NCI-H510A (cell line): ENCODE data around the gene TMUB1.

Experiments used
- DNase-seq: peaks from one replicate; lab custom pipeline; 2025; lab: John Stamatoyannopoulos, UW

Gene TMUB1

GRCh38 chr7:151121380-151122170 is 38.3 kb upstream of the TMUB1 start:
- DNase-seq, result no peak

GRCh38 chr7:151120896-151121295 is 37.6 kb upstream of the TMUB1 start:
- no peak for DNase-seq

DNA sequence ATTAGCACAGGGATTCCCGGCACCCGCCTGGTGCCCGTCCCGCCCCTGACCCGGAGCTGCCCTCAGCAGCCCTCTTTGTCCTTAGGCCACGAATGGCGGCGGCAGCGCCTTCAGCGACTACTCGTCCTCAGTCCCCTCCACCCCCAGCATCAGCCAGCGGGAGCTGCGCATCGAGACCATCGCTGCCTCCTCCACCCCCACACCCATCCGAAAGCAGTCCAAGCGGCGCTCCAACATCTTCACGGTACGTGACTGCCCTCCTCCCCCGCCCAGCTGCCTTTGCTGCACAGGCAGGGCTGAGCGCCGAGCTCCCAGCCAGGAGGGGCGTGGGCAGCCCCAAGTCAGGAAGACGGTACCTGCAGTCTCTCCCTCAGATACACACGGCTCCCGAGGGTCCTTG is 36.6 kb upstream of the TMUB1 start:
- DNase-seq, result no peak

DNA sequence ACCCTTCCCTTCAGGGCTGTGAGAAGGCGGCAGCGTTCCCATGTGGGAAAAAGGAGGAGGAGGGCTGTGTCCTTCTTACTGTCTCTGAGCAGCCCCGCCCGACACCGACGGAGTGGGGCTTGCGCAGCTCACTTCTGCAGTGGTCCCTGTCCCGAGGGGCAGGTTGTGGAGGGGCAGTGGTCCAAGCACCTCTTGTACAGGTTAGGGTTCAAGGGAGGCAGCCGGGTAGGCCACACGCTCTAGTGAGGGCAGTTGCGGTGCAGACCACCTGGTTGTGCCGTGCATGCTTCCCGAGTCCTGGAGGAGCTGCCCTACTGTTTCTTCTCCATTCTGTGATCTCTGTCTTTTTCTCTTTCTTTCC is 35.7 kb upstream of the TMUB1 start:
- no peak for DNase-seq

- DNase-seq, result no peak
These were observed 35.1 kb upstream of the TMUB1 start for GRCh38 chr7:151118108-151119054.

DNA sequence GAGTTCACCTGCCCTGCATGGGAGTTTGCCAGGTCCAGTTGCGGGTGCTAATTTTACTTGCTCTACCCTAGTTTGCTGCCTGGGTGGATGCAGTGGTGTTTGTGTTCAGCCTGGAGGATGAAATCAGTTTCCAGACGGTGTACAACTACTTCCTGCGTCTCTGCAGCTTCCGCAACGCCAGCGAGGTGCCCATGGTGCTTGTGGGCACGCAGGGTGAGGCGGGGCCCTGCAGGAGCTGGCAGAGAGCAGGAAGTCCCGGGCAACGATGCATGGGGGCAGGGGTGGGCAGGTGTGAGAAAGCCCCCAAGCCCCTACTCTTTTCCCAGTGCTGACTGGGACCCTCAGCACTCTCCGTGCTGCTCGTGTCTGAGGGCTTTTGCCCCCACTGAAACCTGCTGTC is 34.3 kb upstream of the TMUB1 start:
- no peak for DNase-seq

GRCh38 chr7:151116603-151117440 is 33.5 kb upstream of the TMUB1 start:
- no peak for DNase-seq

DNA sequence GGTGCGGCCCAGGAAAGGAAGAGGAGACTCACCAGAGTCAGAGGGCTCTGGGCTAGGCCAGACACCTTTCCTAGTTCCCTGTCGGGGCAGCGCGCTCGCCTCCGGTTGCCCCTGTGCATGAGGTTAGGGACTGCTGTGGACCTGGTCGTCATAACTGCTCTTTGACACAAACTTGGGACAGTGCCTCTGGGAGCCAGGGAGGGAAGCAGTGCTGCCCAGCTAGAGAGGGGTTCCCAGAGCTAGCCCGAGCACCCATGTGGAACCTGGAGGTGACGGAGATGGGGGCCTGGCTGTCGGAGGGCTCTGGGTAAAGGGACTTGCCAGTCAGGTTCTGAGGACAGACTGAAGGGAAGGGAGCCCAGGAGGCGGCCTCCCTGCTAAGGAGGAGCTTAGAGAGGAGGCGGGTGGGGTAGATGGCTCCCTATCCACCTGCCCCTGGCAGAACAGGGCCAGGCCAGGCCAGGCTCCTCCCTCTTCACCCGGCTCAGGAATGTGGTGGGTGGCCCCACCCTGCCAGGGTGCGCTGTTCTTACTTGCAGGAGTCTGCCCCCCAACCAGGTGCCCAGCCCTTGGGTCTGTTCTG is 32.6 kb upstream of the TMUB1 start:
- DNase-seq, result no peak

DNA sequence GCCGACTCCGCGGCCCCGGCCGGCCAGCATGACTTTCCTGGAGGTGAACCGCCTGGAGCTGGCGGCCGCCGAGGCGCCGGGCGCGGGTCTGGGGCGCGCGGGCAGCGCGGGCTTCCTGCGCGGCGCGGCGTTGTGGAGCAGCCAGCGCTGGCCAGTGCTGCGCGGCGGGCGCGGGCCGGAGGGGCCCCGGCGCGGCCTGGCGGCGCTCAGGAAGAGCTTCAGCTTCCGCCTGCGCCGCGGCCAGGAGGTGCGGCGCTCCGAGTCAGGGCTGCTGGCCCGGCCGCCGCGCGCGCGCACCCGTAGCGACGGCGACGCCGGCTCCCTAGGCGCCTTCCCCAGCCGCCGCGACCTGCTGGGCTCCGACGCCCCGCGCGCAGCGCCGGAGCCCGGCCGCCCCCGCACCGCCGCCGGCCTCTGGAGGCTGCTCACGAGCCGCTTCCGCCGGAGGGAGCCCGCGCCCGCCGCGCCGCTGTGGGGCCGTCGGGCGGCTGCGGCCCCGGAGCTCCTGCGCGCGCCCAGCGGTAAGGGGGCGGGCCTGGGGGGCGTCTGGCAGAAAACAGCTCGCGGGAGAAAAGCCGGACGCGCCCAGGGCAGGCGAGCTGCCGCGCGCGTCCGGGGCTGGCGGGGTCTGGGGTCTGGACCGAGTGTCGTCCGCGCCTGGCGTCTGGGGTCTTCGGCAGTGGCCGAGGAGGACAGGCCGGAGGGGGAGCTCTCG is 32.0 kb upstream of the TMUB1 start:
- no peak for DNase-seq

- no peak for DNase-seq
These were observed 31.1 kb upstream of the TMUB1 start for GRCh38 chr7:151114151-151115090.

DNA sequence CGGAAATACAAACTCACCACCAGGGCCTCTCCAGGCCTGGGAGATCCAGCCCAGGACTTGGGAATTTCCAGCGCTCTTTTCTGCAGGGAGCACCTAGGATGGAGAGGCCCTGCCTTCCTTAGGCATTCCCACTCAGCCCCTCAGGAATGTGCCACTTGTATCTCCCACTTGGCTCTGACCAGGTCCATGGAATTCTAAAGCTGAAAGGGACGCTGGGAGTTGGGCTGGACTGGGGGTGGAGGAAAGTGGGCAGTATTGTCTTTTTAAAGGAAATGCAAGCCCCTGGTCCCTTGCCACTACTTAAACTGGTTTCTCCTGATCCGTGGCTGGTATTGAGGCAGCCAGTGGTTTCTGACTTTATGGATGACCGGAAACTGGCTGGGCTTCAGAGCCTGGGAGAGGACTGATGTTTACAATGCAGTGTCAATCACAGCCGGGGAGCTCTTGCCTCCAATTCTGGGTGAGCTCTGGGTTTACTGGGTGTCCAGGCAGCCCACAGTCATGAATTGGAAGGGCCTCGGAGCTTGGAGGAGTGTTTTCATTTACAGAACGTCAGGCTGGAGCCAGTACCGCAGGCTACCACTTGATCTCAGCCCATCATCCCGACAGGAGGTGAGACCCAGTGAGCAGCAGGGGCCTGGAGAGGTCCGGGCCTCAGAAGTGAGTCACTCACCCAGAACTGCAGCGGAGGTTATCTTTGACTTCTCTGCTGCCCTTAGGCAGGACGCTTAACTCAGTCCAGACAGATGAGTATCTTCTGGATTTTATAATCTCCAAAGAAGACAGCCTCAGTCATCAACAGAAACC is 30.3 kb upstream of the TMUB1 start:
- no peak for DNase-seq

GRCh38 chr7:151110941-151111645 is 27.8 kb upstream of the TMUB1 start:
- DNase-seq, result no peak

- DNase-seq, result no peak
These were observed 27.1 kb upstream of the TMUB1 start for GRCh38 chr7:151110236-151110940.

DNA sequence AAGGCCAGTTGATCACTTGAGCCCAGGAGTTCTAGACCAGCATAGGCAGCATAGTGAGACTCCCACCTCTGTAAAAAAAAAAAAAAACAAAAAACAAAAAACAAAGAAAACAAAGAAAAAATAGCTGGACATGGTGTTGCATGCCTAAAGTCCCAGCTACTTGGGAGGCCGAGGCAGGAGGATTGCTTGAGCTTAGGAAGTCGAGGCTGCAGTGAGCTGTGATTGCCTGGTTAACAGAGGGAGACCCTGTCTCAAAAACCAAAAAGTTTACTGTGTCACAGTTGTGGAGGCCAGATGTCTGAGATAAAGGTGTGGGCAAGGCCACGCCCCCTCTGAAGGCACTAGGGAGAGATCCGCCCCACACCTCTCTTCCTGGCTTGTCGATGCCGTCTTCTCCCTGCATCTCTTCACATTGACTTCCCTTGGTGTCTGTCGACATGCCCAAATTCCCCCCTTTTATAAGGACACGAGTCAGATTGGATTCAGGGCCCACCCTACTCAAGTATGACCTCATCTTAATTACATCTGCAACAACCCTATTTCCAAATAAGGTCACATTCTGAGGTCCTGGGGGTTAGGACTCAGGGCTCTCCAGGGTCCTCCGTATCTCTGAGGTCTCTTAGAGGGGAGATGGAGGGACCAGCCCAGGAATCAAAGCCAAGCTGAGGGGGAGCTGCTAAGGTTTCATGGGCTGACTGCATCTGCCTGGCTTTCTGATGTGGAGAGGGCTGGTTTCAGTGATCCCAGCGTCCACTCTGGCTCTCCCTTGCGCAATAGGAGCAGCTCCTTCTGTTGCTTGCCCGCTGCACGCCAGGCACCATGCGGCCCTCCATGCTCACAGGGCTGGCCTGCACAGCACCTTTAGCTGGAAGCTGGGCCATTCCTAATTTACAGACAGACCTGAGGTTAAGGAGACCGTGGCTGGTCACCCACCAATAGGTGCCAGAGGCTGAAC is 26.1 kb upstream of the TMUB1 start:
- no peak for DNase-seq

- DNase-seq, result no peak
These were observed 24.6 kb upstream of the TMUB1 start for GRCh38 chr7:151107882-151108281.

- DNase-seq, result no peak
These were observed 21.3 kb upstream of the TMUB1 start for GRCh38 chr7:151104411-151105235.
